Astrocyte (in vitro differentiated cells and primary cell): ENCODE data around the gene ZNF223. TPM values are rescaled to one million over a fixed set of nuclear protein-coding genes. Genes with fewer than 3 reads are reported as not detected.
A peak's percentile ranks its signal among the peaks of the same experiment; 100 is the strongest.

Experiments
- DNase-seq: peaks from one replicate; pipeline ENCODE4 v3.0.0-alpha.2; 2010; ENCODE audit warnings: low read depth
- FAIRE-seq: peaks from 2 replicates; lab custom pipeline; 2011; peaks lifted over from hg19 to GRCh38; lab: Jason Lieb, UNC
- H2AFZ ChIP-seq: 2 replicates; pipeline ENCODE4 v1.6.0; 2012; ENCODE audit warnings: low read depth, low read length, inconsistent platforms
- H3K27ac ChIP-seq: 2 replicates; pipeline ENCODE4 v1.5.1; 2011; ENCODE audit warnings: low read depth, low read length, inconsistent platforms
- H3K27me3 ChIP-seq: 2 replicates; pipeline ENCODE4 v1.6.0; 2011; ENCODE audit warnings: low read length, inconsistent platforms; ENCODE audit not compliant: insufficient read depth
- H3K36me3 ChIP-seq: 2 replicates; pipeline ENCODE4 v1.5.1; 2011; ENCODE audit warnings: low read length, inconsistent platforms; ENCODE audit not compliant: insufficient read depth
- H3K4me1 ChIP-seq: 2 replicates; pipeline ENCODE4 v1.5.1; 2011; ENCODE audit warnings: low read length, inconsistent platforms; ENCODE audit not compliant: insufficient read depth
- H3K4me2 ChIP-seq: 2 replicates; pipeline ENCODE4 v1.6.0; 2012; ENCODE audit warnings: low read length, inconsistent platforms
- H3K4me3 ChIP-seq: 2 replicates; pipeline ENCODE4 v1.5.1; 2011; ENCODE audit warnings: low read depth, mild to moderate bottlenecking, low read length, inconsistent platforms; ENCODE audit not compliant: insufficient read depth
- H3K79me2 ChIP-seq: 2 replicates; pipeline ENCODE4 v1.6.0; 2012; ENCODE audit warnings: mild to moderate bottlenecking, low read length, inconsistent platforms; ENCODE audit not compliant: insufficient read depth
- H3K9ac ChIP-seq: 2 replicates; pipeline ENCODE4 v1.6.0; 2012; ENCODE audit warnings: mild to moderate bottlenecking, low read length, inconsistent platforms
- H3K9me3 ChIP-seq: 2 replicates; pipeline ENCODE4 v1.5.1; 2012; ENCODE audit warnings: low read depth, mild to moderate bottlenecking, low read length, inconsistent platforms; ENCODE audit not compliant: insufficient read depth
- H4K20me1 ChIP-seq: 2 replicates; pipeline ENCODE4 v1.6.0; 2012; ENCODE audit warnings: low read length, inconsistent platforms; ENCODE audit not compliant: insufficient read depth
- H3K27ac Mint-ChIP-seq: one replicate; pipeline ENCODE4 v1.8.0; 2021; ENCODE audit warnings: mild to moderate bottlenecking, mixed read lengths; ENCODE audit not compliant: unreplicated experiment
- H3K27me3 Mint-ChIP-seq: one replicate; pipeline ENCODE4 v1.8.0; 2021; ENCODE audit warnings: low read depth, mixed read lengths; ENCODE audit not compliant: unreplicated experiment
- H3K36me3 Mint-ChIP-seq: one replicate; pipeline ENCODE4 v1.8.0; 2021; ENCODE audit warnings: low read depth, mixed read lengths; ENCODE audit not compliant: unreplicated experiment
- H3K4me1 Mint-ChIP-seq: one replicate; pipeline ENCODE4 v1.8.0; 2021; ENCODE audit warnings: low read depth, mixed read lengths; ENCODE audit not compliant: unreplicated experiment
- H3K4me3 Mint-ChIP-seq: one replicate; pipeline ENCODE4 v1.8.0; 2021; ENCODE audit warnings: mild to moderate bottlenecking, moderate library complexity, mixed read lengths; ENCODE audit not compliant: unreplicated experiment
- H3K9me3 Mint-ChIP-seq: one replicate; pipeline ENCODE4 v1.8.0; 2021; ENCODE audit warnings: mild to moderate bottlenecking, mixed read lengths; ENCODE audit not compliant: unreplicated experiment
- EZH2 ChIP-seq: IDR thresholded peaks from 2 replicates; pipeline ENCODE4 v1.6.1; 2012; ENCODE audit warnings: mild to moderate bottlenecking, low read length, inconsistent platforms; ENCODE audit not compliant: insufficient read depth
- total RNA-seq: library from RNA; stranded (reverse); gene quantifications from 2 replicates; pipeline ENCODE4 v1.2.1, GENCODE V29; 2021
- TF ChIP-seq, protein P1 (sequence below): IDR thresholded peaks from 2 replicates; pipeline ENCODE4 v1.5.1; 2011; ENCODE audit warnings: low read depth, mild to moderate bottlenecking, inconsistent platforms, low read length, moderate library complexity; ENCODE audit not compliant: insufficient read depth

ZNF223 gene
- total RNA-seq, 1 donor from 2014 or later: 4.1 TPM

DNA sequence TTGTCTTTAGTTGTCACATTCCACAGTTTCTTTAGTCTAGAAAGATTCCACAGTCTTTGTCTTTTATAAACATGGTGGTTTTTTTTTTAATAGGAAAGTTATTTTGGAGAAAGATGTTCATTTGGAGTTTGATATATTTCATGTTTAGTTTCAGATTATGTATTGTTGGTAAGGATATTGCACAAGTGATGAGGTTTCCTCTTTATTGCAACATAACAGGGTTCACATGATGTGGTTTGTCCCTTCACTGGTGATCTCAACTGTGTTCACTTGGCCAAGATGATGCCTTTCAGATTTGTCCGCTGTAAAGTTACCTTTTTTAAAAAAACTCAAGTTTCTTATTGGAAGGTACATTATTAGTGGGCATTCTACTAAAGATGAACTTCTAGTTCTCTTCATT is 45.9 kb upstream of the ZNF223 start:
- H3K36me3 Mint-ChIP-seq: peaks cover 40% of the 10 kb centered on the region
- DNase-seq (no peak), FAIRE-seq (no peak)
- Histone ChIP-seq H3K9me3 (peaks cover 22% of the 10 kb centered on the region), H3K27ac (no peak overlapping the region), H3K9ac (no peak overlapping the region), H2AFZ (no peak overlapping the region), H3K36me3 (peaks cover 34% of the 10 kb centered on the region), H3K4me3 (no peak overlapping the region), H3K4me1 (peaks cover 8% of the 10 kb centered on the region), H3K4me2 (no peak overlapping the region), H3K27me3 (no peaks in the 10 kb centered on the region), H4K20me1 (no peaks in the 10 kb centered on the region), H3K79me2 (peaks cover 16% of the 10 kb centered on the region)
- no peak overlapping the region for H3K4me3 Mint-ChIP-seq
- H3K9me3 Mint-ChIP-seq: peaks cover 25% of the 10 kb centered on the region
- TF ChIP-seq, protein P1, sequence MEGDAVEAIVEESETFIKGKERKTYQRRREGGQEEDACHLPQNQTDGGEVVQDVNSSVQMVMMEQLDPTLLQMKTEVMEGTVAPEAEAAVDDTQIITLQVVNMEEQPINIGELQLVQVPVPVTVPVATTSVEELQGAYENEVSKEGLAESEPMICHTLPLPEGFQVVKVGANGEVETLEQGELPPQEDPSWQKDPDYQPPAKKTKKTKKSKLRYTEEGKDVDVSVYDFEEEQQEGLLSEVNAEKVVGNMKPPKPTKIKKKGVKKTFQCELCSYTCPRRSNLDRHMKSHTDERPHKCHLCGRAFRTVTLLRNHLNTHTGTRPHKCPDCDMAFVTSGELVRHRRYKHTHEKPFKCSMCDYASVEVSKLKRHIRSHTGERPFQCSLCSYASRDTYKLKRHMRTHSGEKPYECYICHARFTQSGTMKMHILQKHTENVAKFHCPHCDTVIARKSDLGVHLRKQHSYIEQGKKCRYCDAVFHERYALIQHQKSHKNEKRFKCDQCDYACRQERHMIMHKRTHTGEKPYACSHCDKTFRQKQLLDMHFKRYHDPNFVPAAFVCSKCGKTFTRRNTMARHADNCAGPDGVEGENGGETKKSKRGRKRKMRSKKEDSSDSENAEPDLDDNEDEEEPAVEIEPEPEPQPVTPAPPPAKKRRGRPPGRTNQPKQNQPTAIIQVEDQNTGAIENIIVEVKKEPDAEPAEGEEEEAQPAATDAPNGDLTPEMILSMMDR: no peak
- TF ChIP-seq EZH2: no peak
- H3K4me1 Mint-ChIP-seq: peaks cover 5% of the 10 kb centered on the region
- H3K27me3 Mint-ChIP-seq: no peaks in the 10 kb centered on the region
- H3K27ac Mint-ChIP-seq: no peak overlapping the region

DNA sequence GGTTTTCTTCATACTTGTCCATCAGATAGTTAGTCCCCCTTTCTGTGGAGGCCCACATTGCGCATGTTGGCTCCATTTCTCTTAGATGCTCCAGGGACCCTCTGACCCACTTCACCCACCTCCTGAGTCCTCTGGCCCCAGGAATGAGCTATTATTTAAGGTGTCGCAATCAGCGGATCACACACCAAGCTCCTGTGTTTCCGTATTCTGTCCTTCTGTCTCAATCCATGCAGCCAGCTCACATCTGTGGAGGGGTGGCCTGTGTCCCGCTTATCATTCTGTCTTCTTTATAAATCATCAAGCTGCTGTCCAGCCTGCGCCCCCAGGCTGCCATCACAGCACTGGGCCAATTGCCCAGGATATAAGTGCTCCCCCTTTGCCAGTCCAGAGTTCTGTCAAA is 44.4 kb upstream of the ZNF223 start:
- Histone ChIP-seq H3K27me3 (no peaks in the 10 kb centered on the region), H3K27ac (no peak overlapping the region), H3K4me1 (peaks cover 8% of the 10 kb centered on the region), H3K36me3 (peaks cover 41% of the 10 kb centered on the region), H2AFZ (no peak overlapping the region), H3K4me2 (no peak overlapping the region), H4K20me1 (no peaks in the 10 kb centered on the region), H3K9ac (no peak overlapping the region), H3K9me3 (peaks cover 24% of the 10 kb centered on the region), H3K79me2 (peaks cover 16% of the 10 kb centered on the region), H3K4me3 (no peak overlapping the region)
- Mint-ChIP-seq H3K27me3 (no peaks in the 10 kb centered on the region), H3K4me3 (no peak overlapping the region), H3K27ac (no peak overlapping the region), H3K4me1 (peaks cover 5% of the 10 kb centered on the region), H3K36me3 (peaks cover 50% of the 10 kb centered on the region), H3K9me3 (peaks cover 34% of the 10 kb centered on the region)
- DNase-seq (no peak), FAIRE-seq (no peak)
- TF ChIP-seq, protein P1: no peak
- TF ChIP-seq EZH2: no peak

DNA sequence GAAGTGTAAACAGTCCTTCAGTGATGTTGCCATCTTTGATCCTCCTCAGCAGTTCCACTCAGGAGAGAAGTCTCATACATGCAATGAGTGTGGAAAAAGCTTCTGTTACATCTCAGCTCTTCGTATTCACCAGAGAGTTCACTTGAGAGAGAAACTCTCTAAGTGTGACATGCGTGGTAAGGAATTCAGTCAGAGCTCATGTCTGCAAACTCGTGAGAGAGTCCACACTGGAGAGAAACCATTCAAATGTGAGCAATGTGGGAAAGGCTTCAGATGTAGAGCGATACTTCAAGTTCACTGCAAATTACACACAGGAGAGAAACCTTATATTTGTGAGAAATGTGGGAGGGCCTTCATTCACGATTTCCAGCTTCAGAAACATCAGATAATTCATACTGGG is 41.4 kb upstream of the ZNF223 start:
- Histone ChIP-seq H3K36me3 (peaks cover 41% of the 10 kb centered on the region), H3K4me1 (no peaks in the 10 kb centered on the region), H3K4me2 (no peak overlapping the region), H3K9me3 (peaks cover 24% of the 10 kb centered on the region), H3K79me2 (peaks cover 1% of the 10 kb centered on the region), H2AFZ (no peak overlapping the region), H3K27ac (no peak overlapping the region), H3K4me3 (no peak overlapping the region), H3K27me3 (no peaks in the 10 kb centered on the region), H4K20me1 (no peaks in the 10 kb centered on the region), H3K9ac (no peak overlapping the region)
- Mint-ChIP-seq H3K27ac (no peak overlapping the region), H3K4me1 (no peaks in the 10 kb centered on the region), H3K4me3 (no peak overlapping the region), H3K9me3 (peaks cover 44% of the 10 kb centered on the region), H3K36me3 (peaks cover 48% of the 10 kb centered on the region), H3K27me3 (no peaks in the 10 kb centered on the region)
- no peak for DNase-seq
- FAIRE-seq: peak; percentile 26
- TF ChIP-seq, protein P1: no peak
- no peak for TF ChIP-seq EZH2
